Measurements from ENCODE around the gene EMSY.

EMSY gene

GRCh38 chr11:76480241-76480640 is 35.4 kb downstream of the EMSY start:
- H3K4me3 ChIP-seq (ENCODE audit: low read depth, low read length) = no peak overlapping the region
- H3K27ac ChIP-seq = no peak overlapping the region
- no peak for TF ChIP-seq CTCF (IDR thresholded peaks at IDR 0.05; ENCODE audit: low read depth, low read length, missing control alignments)
- no peak for DNase-seq
- in situ Hi-C loops (cut with HindIII; ENCODE audit: low pct_ligation_motif_present, low sequenced_read_pairs) = no loop called here
- no peaks in the 10 kb centered on the region for H3K27me3 ChIP-seq (replicated peaks)
- H3K36me3 ChIP-seq (replicated peaks) = peaks cover 2% of the 10 kb centered on the region

GRCh38 chr11:76491644-76492043 is 46.8 kb downstream of the EMSY start:
- Histone ChIP-seq H3K27ac (no peak overlapping the region), H3K36me3 (replicated peaks) (no peaks in the 10 kb centered on the region), H3K27me3 (replicated peaks) (no peaks in the 10 kb centered on the region), H3K4me3 (ENCODE audit: low read depth, low read length) (no peak overlapping the region)
- in situ Hi-C loops (cut with HindIII; ENCODE audit: low pct_ligation_motif_present, low sequenced_read_pairs) = no loop called here
- no peak for TF ChIP-seq CTCF (IDR thresholded peaks at IDR 0.05; ENCODE audit: low read depth, low read length, missing control alignments)
- no peak for DNase-seq

- Histone ChIP-seq H3K27ac (no peak overlapping the region), H3K27me3 (replicated peaks) (no peaks in the 10 kb centered on the region), H3K36me3 (replicated peaks) (no peaks in the 10 kb centered on the region), H3K4me3 (ENCODE audit: low read depth, low read length) (no peak overlapping the region)
- DNase-seq = no peak
- in situ Hi-C loops (cut with HindIII; ENCODE audit: low pct_ligation_motif_present, low sequenced_read_pairs) = no loop called here
- TF ChIP-seq CTCF (IDR thresholded peaks at IDR 0.05; ENCODE audit: low read depth, low read length, missing control alignments) = no peak
These were observed 48.2 kb downstream of the EMSY start for GRCh38 chr11:76493040-76493439.

- H3K36me3 ChIP-seq (replicated peaks) = no peaks in the 10 kb centered on the region
- TF ChIP-seq CTCF (IDR thresholded peaks at IDR 0.05; ENCODE audit: low read depth, low read length, missing control alignments) = no peak
- H3K27me3 ChIP-seq (replicated peaks) = no peaks in the 10 kb centered on the region
- no peak for DNase-seq
- in situ Hi-C loops (cut with HindIII; ENCODE audit: low pct_ligation_motif_present, low sequenced_read_pairs) = no loop called here
- no peak overlapping the region for H3K27ac ChIP-seq
- H3K4me3 ChIP-seq (ENCODE audit: low read depth, low read length) = no peak overlapping the region
These were observed 49.1 kb downstream of the EMSY start for GRCh38 chr11:76493626-76494539.

GRCh38 chr11:76495019-76495418 is 50.2 kb downstream of the EMSY start:
- H3K4me3 ChIP-seq (ENCODE audit: low read depth, low read length) = no peak overlapping the region
- H3K27ac ChIP-seq = no peak overlapping the region
- TF ChIP-seq CTCF (IDR thresholded peaks at IDR 0.05; ENCODE audit: low read depth, low read length, missing control alignments) = no peak
- in situ Hi-C loops (cut with HindIII; ENCODE audit: low pct_ligation_motif_present, low sequenced_read_pairs) = no loop called here
- no peak for DNase-seq
- no peaks in the 10 kb centered on the region for H3K36me3 ChIP-seq (replicated peaks)
- H3K27me3 ChIP-seq (replicated peaks) = no peaks in the 10 kb centered on the region
